Panc1 (cell line): ENCODE data around the gene PTPRJ.
"Not testable (repeated sequence)": the region's sequence is repeated elsewhere in the genome, so short reads cannot be mapped to it uniquely, and the experiment has no call there.

Source experiments
- CTCF ChIP-seq: fragments of 450-650 bp; IDR thresholded peaks from 2 replicates; pipeline ENCODE4 v1.5.1; 2017; ENCODE audit warnings: mild to moderate bottlenecking
- POLR2AphosphoS5 ChIP-seq: IDR thresholded peaks from 2 replicates; pipeline ENCODE4 v1.6.1; 2012; ENCODE audit warnings: mild to moderate bottlenecking, low read depth, low read length, moderate library complexity
- REST ChIP-seq, 2 experiments: IDR thresholded peaks; 2 replicates each; pipeline ENCODE4 v1.6.1; 2011 to 2012; ENCODE audit warnings: low read depth in 2 of 2, control low read depth in 1 of 2, low read length in 1 of 2, mild to moderate bottlenecking in 1 of 2, moderate library complexity in 1 of 2; ENCODE audit not compliant: insufficient read depth in 1 of 2

- TF ChIP-seq CTCF; POLR2AphosphoS5; REST (IDR thresholded peaks at IDR 0.05; ENCODE audit: insufficient read depth in 1 of 2, low read depth in 2 of 2, low read length in 1 of 2): not testable (repeated sequence)
These were observed 43.2 kb downstream of the PTPRJ start for GRCh38 chr11:48023608-48024007.
